ENCODE measurements around the gene FBN1. TPM values are rescaled to one million over a fixed set of nuclear protein-coding genes. Genes with fewer than 3 reads are reported as not detected.

FBN1 gene
- total and polyA plus RNA-seq, 10 of the 15 experiments (the other 5 are each of a cell fraction or from before 2014, with no cell fraction given), result 2.2 to 15.3 (median 7.0) TPM

- TF ChIP-seq ZBTB11 (CRISPR knock-in tag; IDR thresholded peaks at IDR 0.05) (no peak), ZBTB4 (CRISPR knock-in tag; IDR thresholded peaks at IDR 0.05) (no peak), FOXM1 (IDR thresholded peaks at IDR 0.05; ENCODE audit: low read depth, low read length) (no peak), HCFC1 (IDR thresholded peaks at IDR 0.05; ENCODE audit: low read length) (no peak), SP1 (IDR thresholded peaks at IDR 0.05; ENCODE audit: low read depth, low read length) (no peak), POLR2AphosphoS5 (IDR thresholded peaks at IDR 0.05; ENCODE audit: low read length) (no peak), RELA (IDR thresholded peaks at IDR 0.05; ENCODE audit: borderline replicate concordance, partially characterized antibody) (no peak), CREM (IDR thresholded peaks at IDR 0.05; ENCODE audit: low read depth) (no peak), GABPA (IDR thresholded peaks at IDR 0.05; ENCODE audit: low read depth) (no peak), HDGF (IDR thresholded peaks at IDR 0.05) (no peak), TCF7 (IDR thresholded peaks at IDR 0.05; ENCODE audit: borderline replicate concordance) (no peak), RAD51 (IDR thresholded peaks at IDR 0.05) (no peak), PML (IDR thresholded peaks at IDR 0.05; ENCODE audit: low read length) (no peak), REST (IDR thresholded peaks at IDR 0.05; ENCODE audit: low read depth, low read length) (no peak)
Measured at GRCh38 chr15:48469681-48470080, 175.8 kb downstream of the FBN1 start (continued).
